HepG2 (cell line): Measurements from ENCODE around the gene CBX7. TPM values are rescaled to one million over a fixed set of nuclear protein-coding genes. Genes with fewer than 3 reads are reported as not detected.
A peak's percentile ranks its signal among the peaks of the same experiment; 100 is the strongest.

Experiments used
- ATF2 ChIP-seq: sonication (generic); formaldehyde crosslinking; IDR thresholded peaks from 2 replicates; pipeline ENCODE4 v1.4.0; 2020; ENCODE audit warnings: missing genetic modification reagents
- HDAC2 ChIP-seq: sonication (generic); formaldehyde crosslinking; IDR thresholded peaks from 2 replicates; pipeline ENCODE4 v1.4.0; 2020; ENCODE audit warnings: missing genetic modification reagents
- ISL2 ChIP-seq: sonication (generic); formaldehyde crosslinking; IDR thresholded peaks from 2 replicates; pipeline ENCODE4 v1.5.0; 2020; ENCODE audit warnings: missing genetic modification reagents
- KAT7 ChIP-seq: IDR thresholded peaks from 2 replicates; pipeline ENCODE4 v1.6.1; 2018; ENCODE audit warnings: borderline replicate concordance, missing compliant biosample characterization
- ZNF235 ChIP-seq: sonication (generic); formaldehyde crosslinking; IDR thresholded peaks from 2 replicates; pipeline ENCODE4 v1.8.1; 2023; ENCODE audit warnings: mild to moderate bottlenecking, missing genetic modification reagents, borderline replicate concordance
- ZNF264 ChIP-seq: sonication (generic); formaldehyde crosslinking; IDR thresholded peaks from 2 replicates; pipeline ENCODE4 v1.4.0; 2020; ENCODE audit warnings: missing genetic modification reagents
- ZNF605 ChIP-seq: sonication (generic); formaldehyde crosslinking; IDR thresholded peaks from 2 replicates; pipeline ENCODE4 v1.8.0; 2022; ENCODE audit warnings: mild to moderate bottlenecking, missing genetic modification reagents
- ZNF713 ChIP-seq: sonication (generic); formaldehyde crosslinking; IDR thresholded peaks from 2 replicates; pipeline ENCODE4 v1.4.0; 2020; ENCODE audit warnings: mild to moderate bottlenecking, missing genetic modification reagents
- polyA plus RNA-seq, 8 experiments: library from polyadenylated mRNA; depleted of rRNA in 3 of 8; stranded (reverse) in 7 of 8; unstranded in 1 of 8; fragments of >200 nt; fragmentation: Illumina TruSeq in 4 of 8; extraction: Trizol in 4 of 8; gene quantifications; 2 replicates each; pipeline versions ENCODE4 v1.2.1 to v1.2.3, GENCODE V29; 2011 to 2016; ENCODE audit warnings: low read depth in 4 of 8, missing spikeins in 1 of 8, mixed read lengths in 1 of 8; ENCODE audit not compliant: insufficient read depth in 1 of 8
- total RNA-seq, 5 experiments: library from RNA; depleted of rRNA; stranded (reverse); fragments of >200 nt; fragmentation: Illumina TruSeq; extraction: Trizol; gene quantifications; 2 replicates each; pipeline ENCODE4 v1.2.3, GENCODE V29; 2016; ENCODE audit warnings: low read depth in 1 of 5
- TF ChIP-seq, protein P1 (sequence below): sonication (generic); formaldehyde crosslinking; IDR thresholded peaks from 2 replicates; pipeline ENCODE4 v1.4.0; 2020; ENCODE audit warnings: mild to moderate bottlenecking, missing genetic modification reagents

Gene CBX7
- total and polyA plus RNA-seq, 2 of the 13 experiments (the other 11 are each of a cell fraction or from before 2014, with no cell fraction given) = 0.35 to 4.9 TPM

GRCh38 chr22:39170825-39171622 is 18.5 kb upstream of the CBX7 start (continued):
- TF ChIP-seq ATF2 (CRISPR knock-in tag) (0 out of 2 replicates have a peak, but pooled peaks have one; percentile 43), ISL2 (CRISPR knock-in tag) (0 out of 2 replicates have a peak, but pooled peaks have one; percentile 19), HDAC2 (CRISPR knock-in tag) (0 out of 2 replicates have a peak, but pooled peaks have one; percentile 30), ZNF605 (CRISPR knock-in tag) (0 out of 2 replicates have a peak, but pooled peaks have one; percentile 56), ZNF713 (CRISPR knock-in tag) (peak; percentile 62; the same call in 1 of the 2 replicates), ZNF235 (CRISPR knock-in tag) (peak; percentile 64; the same call in 1 of the 2 replicates), KAT7 (CRISPR knock-in tag) (no peak), ZNF264 (CRISPR knock-in tag) (no peak)
- TF ChIP-seq, protein P1, sequence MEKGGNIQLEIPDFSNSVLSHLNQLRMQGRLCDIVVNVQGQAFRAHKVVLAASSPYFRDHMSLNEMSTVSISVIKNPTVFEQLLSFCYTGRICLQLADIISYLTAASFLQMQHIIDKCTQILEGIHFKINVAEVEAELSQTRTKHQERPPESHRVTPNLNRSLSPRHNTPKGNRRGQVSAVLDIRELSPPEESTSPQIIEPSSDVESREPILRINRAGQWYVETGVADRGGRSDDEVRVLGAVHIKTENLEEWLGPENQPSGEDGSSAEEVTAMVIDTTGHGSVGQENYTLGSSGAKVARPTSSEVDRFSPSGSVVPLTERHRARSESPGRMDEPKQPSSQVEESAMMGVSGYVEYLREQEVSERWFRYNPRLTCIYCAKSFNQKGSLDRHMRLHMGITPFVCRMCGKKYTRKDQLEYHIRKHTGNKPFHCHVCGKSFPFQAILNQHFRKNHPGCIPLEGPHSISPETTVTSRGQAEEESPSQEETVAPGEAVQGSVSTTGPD (CRISPR knock-in tag) = no peak
